ENCODE measurements around the gene SHROOM3.

The SHROOM3 gene

GRCh38 chr4:76702440-76703122 is 267.6 kb downstream of the SHROOM3 start:
- no peak for DNase-seq (ENCODE audit: low read depth, low spot score)
- no peak for TF ChIP-seq CTCF (IDR thresholded peaks at IDR 0.05; ENCODE audit: insufficient read depth, low read length, missing control alignments)
- ChIA-PET CTCF (interaction anchor here (0.9 kb wide), 1 partner anchor 9 kb away, joined by 3 read pairs; no protein-coding TSS in a partner anchor), POLR2A (interaction anchor here (0.9 kb wide), 1 partner anchor 11 kb away, joined by 3 read pairs; no protein-coding TSS in a partner anchor)
- no peak overlapping the region for H3K4me3 ChIP-seq (ENCODE audit: low read depth, low read length)

GRCh38 chr4:76703123-76703490 is 268.1 kb downstream of the SHROOM3 start:
- CTCF ChIA-PET = no interaction called here
- POLR2A ChIA-PET = interaction anchor here (0.9 kb wide), 1 partner anchor 10 kb away, joined by 3 read pairs; no protein-coding TSS in a partner anchor
- no peak for DNase-seq (ENCODE audit: low read depth, low spot score)

GRCh38 chr4:76703676-76704075 is 268.6 kb downstream of the SHROOM3 start:
- no peak for DNase-seq (ENCODE audit: low read depth, low spot score)
- POLR2A ChIA-PET = no interaction called here
- no peak overlapping the region for H3K4me3 ChIP-seq (ENCODE audit: low read depth, low read length)
- CTCF ChIA-PET = no interaction called here
- no peak for TF ChIP-seq CTCF (IDR thresholded peaks at IDR 0.05; ENCODE audit: insufficient read depth, low read length, missing control alignments)

More at GRCh38 chr4:76703123-76703490, 268.1 kb downstream of the SHROOM3 start:
- H3K4me3 ChIP-seq (ENCODE audit: low read depth, low read length) = no peak overlapping the region
- no peak for TF ChIP-seq CTCF (IDR thresholded peaks at IDR 0.05; ENCODE audit: insufficient read depth, low read length, missing control alignments)

- ChIA-PET POLR2A (no interaction called here), CTCF (interaction anchor here (1.0 kb wide), 1 partner anchor 19 kb away, joined by 4 read pairs; no protein-coding TSS in a partner anchor)
- TF ChIP-seq CTCF (IDR thresholded peaks at IDR 0.05; ENCODE audit: insufficient read depth, low read length, missing control alignments) = no peak
- no peak overlapping the region for H3K4me3 ChIP-seq (ENCODE audit: low read depth, low read length)
- DNase-seq (ENCODE audit: low read depth, low spot score) = no peak
Measured at GRCh38 chr4:76704133-76704881, 269.3 kb downstream of the SHROOM3 start.

GRCh38 chr4:76705472-76705871 is 270.4 kb downstream of the SHROOM3 start:
- peak; percentile 52 for DNase-seq (ENCODE audit: low read depth, low spot score)
- no peak overlapping the region for H3K4me3 ChIP-seq (ENCODE audit: low read depth, low read length)
- ChIA-PET POLR2A (interaction anchor here (1.0 kb wide), 1 partner anchor 23 kb away, joined by 5 read pairs; no protein-coding TSS in a partner anchor), CTCF (interaction anchor here (0.6 kb wide), 1 partner anchor 28 kb away, joined by 3 read pairs; no protein-coding TSS in a partner anchor)
- TF ChIP-seq CTCF (IDR thresholded peaks at IDR 0.05; ENCODE audit: insufficient read depth, low read length, missing control alignments) = no peak

- ChIA-PET CTCF (no interaction called here), POLR2A (no interaction called here)
- no peak overlapping the region for H3K4me3 ChIP-seq (ENCODE audit: low read depth, low read length)
- TF ChIP-seq CTCF (IDR thresholded peaks at IDR 0.05; ENCODE audit: insufficient read depth, low read length, missing control alignments) = no peak
- no peak for DNase-seq (ENCODE audit: low read depth, low spot score)
Measured at GRCh38 chr4:76706581-76706980, 271.6 kb downstream of the SHROOM3 start.
